ENCODE results near the gene MAGT1. TPM values are rescaled to one million over a fixed set of nuclear protein-coding genes. Genes with fewer than 3 reads are reported as not detected.

Gene MAGT1
- total RNA-seq, 1 donor from 2014 or later, result 54.7 TPM

DNA sequence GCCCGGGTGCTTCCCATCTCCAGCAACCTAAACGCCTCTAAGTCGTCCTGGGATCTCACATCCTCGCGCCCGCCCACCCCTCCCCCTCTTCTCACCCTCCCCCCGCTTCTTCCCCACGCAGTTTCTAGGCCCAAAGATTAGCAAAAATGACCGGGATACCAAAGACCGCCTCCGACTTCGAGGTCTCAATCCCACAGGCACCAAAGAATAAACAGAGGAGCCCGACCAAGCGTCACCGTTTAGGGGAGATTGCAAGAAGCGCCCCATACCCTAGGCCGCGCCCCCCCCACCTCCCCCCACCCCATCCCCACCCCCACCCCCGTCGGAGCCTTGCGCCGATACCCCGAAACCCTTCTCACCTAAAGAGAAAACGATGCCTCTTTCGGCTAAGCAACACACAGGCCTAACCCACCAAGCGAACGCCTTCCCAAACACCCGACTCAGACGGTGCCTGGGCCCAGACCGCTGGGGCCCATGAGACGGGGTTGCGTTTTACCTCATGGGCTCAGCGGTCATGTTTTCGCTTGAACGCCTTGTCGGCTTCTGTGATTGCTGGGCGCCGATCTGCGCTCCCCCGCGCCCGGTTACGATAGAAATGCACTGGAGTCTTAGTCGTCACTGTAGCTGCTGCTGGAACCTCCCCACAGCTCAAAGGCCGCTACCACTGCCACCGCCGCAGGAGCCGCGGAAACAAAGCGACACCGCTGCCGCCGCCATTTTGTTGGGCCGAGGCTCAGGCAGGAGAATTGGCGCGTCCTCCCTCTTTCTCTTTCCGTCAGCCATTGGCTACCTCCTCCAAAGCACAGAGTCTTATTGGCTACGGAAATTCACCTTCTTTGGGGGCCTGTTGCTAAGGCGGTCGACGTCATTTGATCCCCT is 109.5 kb downstream of the MAGT1 start, which contains the start of gene ATRX:
ATRX (minus strand) TSS at position 731 of the 879 bp plus-strand sequence; CDS start at position 516, 215 bp downstream.
- peak within 1 kb of the TSS; percentile 83 for H3K4me3 ChIP-seq (ENCODE audit: low read depth, low read length)
- H3K36me3 ChIP-seq (ENCODE audit: control insufficient read depth, insufficient read depth, low read length), result no peaks in the 10 kb centered on the region
- DNase-seq (ENCODE audit: low read depth), result peak; percentile 18
- no peaks in the 10 kb centered on the region for H3K27me3 ChIP-seq (ENCODE audit: control insufficient read depth, insufficient read depth, low read length)
- TF ChIP-seq, protein P1, sequence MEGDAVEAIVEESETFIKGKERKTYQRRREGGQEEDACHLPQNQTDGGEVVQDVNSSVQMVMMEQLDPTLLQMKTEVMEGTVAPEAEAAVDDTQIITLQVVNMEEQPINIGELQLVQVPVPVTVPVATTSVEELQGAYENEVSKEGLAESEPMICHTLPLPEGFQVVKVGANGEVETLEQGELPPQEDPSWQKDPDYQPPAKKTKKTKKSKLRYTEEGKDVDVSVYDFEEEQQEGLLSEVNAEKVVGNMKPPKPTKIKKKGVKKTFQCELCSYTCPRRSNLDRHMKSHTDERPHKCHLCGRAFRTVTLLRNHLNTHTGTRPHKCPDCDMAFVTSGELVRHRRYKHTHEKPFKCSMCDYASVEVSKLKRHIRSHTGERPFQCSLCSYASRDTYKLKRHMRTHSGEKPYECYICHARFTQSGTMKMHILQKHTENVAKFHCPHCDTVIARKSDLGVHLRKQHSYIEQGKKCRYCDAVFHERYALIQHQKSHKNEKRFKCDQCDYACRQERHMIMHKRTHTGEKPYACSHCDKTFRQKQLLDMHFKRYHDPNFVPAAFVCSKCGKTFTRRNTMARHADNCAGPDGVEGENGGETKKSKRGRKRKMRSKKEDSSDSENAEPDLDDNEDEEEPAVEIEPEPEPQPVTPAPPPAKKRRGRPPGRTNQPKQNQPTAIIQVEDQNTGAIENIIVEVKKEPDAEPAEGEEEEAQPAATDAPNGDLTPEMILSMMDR (IDR thresholded peaks at IDR 0.05; ENCODE audit: insufficient read depth, low read length, poor library complexity, severe bottlenecking), result no peak

DNA sequence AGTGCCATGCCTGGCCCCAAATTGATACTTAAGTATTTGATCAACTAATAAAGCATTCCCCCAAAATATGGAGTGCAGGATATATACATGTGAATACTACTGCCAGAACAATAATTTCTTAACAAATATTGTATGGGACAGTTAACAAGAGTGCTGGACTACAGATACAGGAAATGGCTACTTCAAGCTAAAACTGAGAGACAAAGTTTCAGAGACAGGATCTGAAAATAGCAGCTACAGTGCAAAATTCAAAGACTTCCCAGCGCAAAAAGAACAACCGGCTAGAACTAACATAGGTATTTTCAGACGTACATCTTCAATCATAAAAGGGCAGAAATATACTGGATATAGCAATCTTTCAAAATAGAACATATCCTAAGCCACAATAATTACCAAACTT is 115.5 kb downstream of the MAGT1 start:
- DNase-seq (ENCODE audit: low read depth), result no peak
- Histone ChIP-seq H3K4me3 (ENCODE audit: low read depth, low read length) (no peak overlapping the region), H3K27me3 (ENCODE audit: control insufficient read depth, insufficient read depth, low read length) (no peaks in the 10 kb centered on the region), H3K36me3 (ENCODE audit: control insufficient read depth, insufficient read depth, low read length) (no peaks in the 10 kb centered on the region)
- TF ChIP-seq, protein P1 (IDR thresholded peaks at IDR 0.05; ENCODE audit: insufficient read depth, low read length, poor library complexity, severe bottlenecking), result no peak

DNA sequence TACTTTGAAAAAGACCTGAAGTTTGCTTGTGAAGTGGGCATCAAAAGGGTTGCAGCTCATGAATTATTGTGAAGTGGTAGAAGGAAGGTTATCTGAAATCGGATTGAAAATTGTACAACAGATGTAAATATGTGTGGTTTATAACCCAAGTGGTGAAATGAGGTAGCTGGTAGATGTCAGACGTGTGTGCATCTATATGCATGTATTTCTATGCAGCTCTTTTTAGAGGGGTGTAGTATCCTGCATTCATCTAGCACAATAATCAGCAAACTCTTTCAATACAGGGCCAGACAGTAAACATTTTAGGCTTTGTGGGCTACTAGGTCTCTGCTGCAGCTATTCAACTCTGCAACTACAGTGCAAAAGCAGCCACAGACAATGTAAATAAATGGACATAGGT is 118.6 kb downstream of the MAGT1 start:
- DNase-seq (ENCODE audit: low read depth), result no peak

More for the DNA sequence above, 118.6 kb downstream of the MAGT1 start:
- Histone ChIP-seq H3K36me3 (ENCODE audit: control insufficient read depth, insufficient read depth, low read length) (no peaks in the 10 kb centered on the region), H3K4me3 (ENCODE audit: low read depth, low read length) (no peak overlapping the region), H3K27me3 (ENCODE audit: control insufficient read depth, insufficient read depth, low read length) (no peaks in the 10 kb centered on the region)
- TF ChIP-seq, protein P1 (IDR thresholded peaks at IDR 0.05; ENCODE audit: insufficient read depth, low read length, poor library complexity, severe bottlenecking), result no peak

Other genes starting within 250 kb of the MAGT1 start
- gene ATRX, start 109.2 kb downstream of the MAGT1 start, total RNA-seq, result 44.6 and 54.8 TPM in 2 replicates
- gene COX7B, start 4.0 kb upstream of the MAGT1 start, total RNA-seq, result 222 and 228 TPM in 2 replicates
- 6.6 and 8.2 TPM in 2 replicates for gene ATP7A, start 15.3 kb upstream of the MAGT1 start, total RNA-seq
- gene PGAM4, start 74.2 kb upstream of the MAGT1 start, total RNA-seq, result not detected in 2 replicates
- 231 and 245 TPM in 2 replicates for gene PGK1, start 208.8 kb upstream of the MAGT1 start, total RNA-seq
- 17.5 and 17.8 TPM in 2 replicates for gene TAF9B, start 244.2 kb upstream of the MAGT1 start, total RNA-seq

All from kidney epithelial cell (primary cell).